Ovary (tissue), 9 donors: ENCODE data around the gene CCR4. TPM values are rescaled to one million over a fixed set of nuclear protein-coding genes. Genes with fewer than 3 reads are reported as not detected.
"Not testable (repeated sequence)": the region's sequence is repeated elsewhere in the genome, so short reads cannot be mapped to it uniquely, and the experiment has no call there.

ENCODE experiments used
- DNase-seq, 5 donors: peaks; one replicate each; pipeline ENCODE4 v3.0.0-alpha.2; 2019 to 2020
- H3K27ac ChIP-seq, 2 donors: fragments of 200-600 bp; one replicate each; pipeline versions ENCODE4 v1.5.1 to v1.8.0; 2019 to 2022
- H3K27me3 ChIP-seq: fragments of 200-600 bp; one replicate; pipeline ENCODE4 v1.8.0; 2022
- H3K36me3 ChIP-seq: fragments of 200-600 bp; sonication (generic); one replicate; pipeline ENCODE4 v1.5.1; 2019
- H3K4me1 ChIP-seq: one replicate; pipeline ENCODE4 v1.8.1; 2013; ENCODE audit warnings: mild to moderate bottlenecking, moderate library complexity; ENCODE audit not compliant: insufficient read depth
- H3K4me3 ChIP-seq: fragments of 200-600 bp; sonication (generic); one replicate; pipeline ENCODE4 v1.5.1; 2017
- H3K9me3 ChIP-seq, 2 donors: fragments of 200-600 bp in 1 of 2; sonication (generic) in 1 of 2; one replicate each; pipeline versions ENCODE4 v1.5.1 to v1.8.1; 2013 to 2019; ENCODE audit warnings: mild to moderate bottlenecking in 1 of 2, moderate library complexity in 1 of 2
- EP300 ChIP-seq: sonication (generic); formaldehyde crosslinking; IDR thresholded peaks from one replicate; pipeline ENCODE4 v1.6.1; 2017; ENCODE audit warnings: antibody characterized with exemption
- POLR2A ChIP-seq: fragments of 450-650 bp; IDR thresholded peaks from one replicate; pipeline ENCODE4 v1.6.1; 2017; ENCODE audit warnings: antibody characterized with exemption, mild to moderate bottlenecking, moderate library complexity
- WGBS, 3 donors: extraction: QIAGEN DNeasy Blood & Tissue Kit in 1 of 3; methylation state at CpG; one replicate each; pipeline versions ENCODE4 v1.1.5 to v1.1.7; 2013 to 2017; 5-methylcytosine and 5-hydroxymethylcytosine counted together
- intact Hi-C, 4 donors: fragments of 100-400 bp; cut with DNase I; formaldehyde crosslinking; loops; one replicate each; pipeline versions ENCODE4 v1.11.0 to v1.15.1; 2022 to 2023
- polyA plus RNA-seq, 2 donors: library from polyadenylated mRNA; stranded (reverse); fragments of 200-250 nt in 1 of 2; fragments of 350-450 nt in 1 of 2; fragmentation: Illumina TruSeq in 1 of 2; extraction: RNeasy Lipid Tissue Mini Kit (QIAGEN cat#74804) in 1 of 2; gene quantifications; one replicate each; pipeline ENCODE4 v1.2.3, GENCODE V29; 2013 to 2014
- total RNA-seq, 7 donors: library from RNA; depleted of rRNA in 2 of 7; stranded (reverse); fragments of >200 nt in 2 of 7; fragmentation: NEBNext Ultra II Directional in 3 of 7; extraction: Animal tissue kit (Norgen Biotek cat#: 25700) in 3 of 7; gene quantifications; one replicate each; pipeline versions ENCODE4 v1.1.0 to v1.2.4, GENCODE V29; 2016 to 2023
- TF ChIP-seq, protein P1 (sequence below), 3 donors: fragments of 450-650 bp in 2 of 3; fragments of 200-600 bp in 1 of 3; IDR thresholded peaks; one replicate each; pipeline versions ENCODE4 v1.5.1 to v1.8.0; 2016 to 2022; ENCODE audit warnings: antibody characterized with exemption in 3 of 3, mild to moderate bottlenecking in 1 of 3
- donor health status: DM: no; HTN: no; CAD: no; lungs with moderate emphysema.
- donor health status: DM: no; HTN: no; CAD: no.
- donor health status: Bipolar disorder and iron deficiency.
- donor health status: DM: yes; HTN: yes; CAD: no.
- donor health status: DM: no; HTN: no; CAD: no.
- donor health status: DM: yes; HTN: yes; CAD: no.

Gene CCR4
- total and polyA plus RNA-seq, 9 donors = 0.02 to 0.45 (median 0.16) TPM; not detected in 3

DNA sequence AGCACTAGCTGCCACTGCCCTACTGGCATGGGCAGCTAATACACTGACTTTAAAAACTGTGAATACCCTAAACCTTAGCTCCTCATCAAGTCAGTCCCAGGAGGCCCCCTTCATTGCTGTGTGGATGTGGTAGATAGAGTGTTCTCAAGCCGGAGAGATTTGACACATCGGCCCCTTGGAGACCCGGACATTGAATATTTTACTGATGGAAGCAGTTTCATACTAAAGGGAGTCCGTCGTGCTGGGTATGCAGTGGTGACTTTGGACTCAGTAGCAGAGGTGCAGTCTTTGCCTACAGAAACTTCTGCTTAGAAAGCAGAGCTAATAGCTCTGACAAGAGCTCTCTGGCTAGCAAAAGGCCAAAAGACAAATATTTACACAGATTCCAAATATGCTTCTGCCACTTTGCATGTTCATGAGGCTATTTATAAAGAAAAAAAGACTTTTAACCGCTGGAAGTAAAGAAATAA, 17.5 kb downstream of the CCR4 start:
- no peak for DNase-seq
- Histone ChIP-seq H3K27me3 (no peaks in the 10 kb centered on the region), H3K4me1 (peaks cover 6% of the 10 kb centered on the region), H3K36me3 (no peaks in the 10 kb centered on the region), H3K9me3 (no peaks in the 10 kb centered on the region), H3K27ac (no peak overlapping the region), H3K4me3 (no peak overlapping the region)
- TF ChIP-seq EP300 = no peak
- TF ChIP-seq, protein P1, sequence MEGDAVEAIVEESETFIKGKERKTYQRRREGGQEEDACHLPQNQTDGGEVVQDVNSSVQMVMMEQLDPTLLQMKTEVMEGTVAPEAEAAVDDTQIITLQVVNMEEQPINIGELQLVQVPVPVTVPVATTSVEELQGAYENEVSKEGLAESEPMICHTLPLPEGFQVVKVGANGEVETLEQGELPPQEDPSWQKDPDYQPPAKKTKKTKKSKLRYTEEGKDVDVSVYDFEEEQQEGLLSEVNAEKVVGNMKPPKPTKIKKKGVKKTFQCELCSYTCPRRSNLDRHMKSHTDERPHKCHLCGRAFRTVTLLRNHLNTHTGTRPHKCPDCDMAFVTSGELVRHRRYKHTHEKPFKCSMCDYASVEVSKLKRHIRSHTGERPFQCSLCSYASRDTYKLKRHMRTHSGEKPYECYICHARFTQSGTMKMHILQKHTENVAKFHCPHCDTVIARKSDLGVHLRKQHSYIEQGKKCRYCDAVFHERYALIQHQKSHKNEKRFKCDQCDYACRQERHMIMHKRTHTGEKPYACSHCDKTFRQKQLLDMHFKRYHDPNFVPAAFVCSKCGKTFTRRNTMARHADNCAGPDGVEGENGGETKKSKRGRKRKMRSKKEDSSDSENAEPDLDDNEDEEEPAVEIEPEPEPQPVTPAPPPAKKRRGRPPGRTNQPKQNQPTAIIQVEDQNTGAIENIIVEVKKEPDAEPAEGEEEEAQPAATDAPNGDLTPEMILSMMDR (IDR thresholded peaks at IDR 0.05) = no peak
- intact Hi-C loops = no loop called here
- 88 to 93% (median 92%) methylated on average over 6 of the region's 6 CpGs for WGBS, 3 donors

DNA sequence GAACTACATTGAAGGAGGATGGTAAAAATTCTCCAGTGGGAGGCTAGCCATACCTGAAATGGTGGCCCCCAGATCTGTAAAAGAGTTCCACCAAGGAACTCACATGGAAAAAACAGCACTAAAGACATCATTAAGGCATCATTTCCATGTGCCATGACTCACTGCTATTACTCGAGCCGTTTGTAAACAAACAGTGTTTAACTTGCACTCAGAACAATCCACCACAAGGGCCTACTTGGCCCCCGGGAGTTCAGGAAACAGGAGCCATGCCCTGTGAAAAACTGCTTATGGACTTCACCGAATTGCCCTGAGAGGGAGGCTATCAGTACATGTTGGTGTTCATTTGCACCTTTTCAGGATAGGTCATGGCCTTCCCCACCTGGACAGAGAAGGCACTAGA, 18.2 kb downstream of the CCR4 start:
- H3K27ac ChIP-seq = no peak overlapping the region
- peaks cover 6% of the 10 kb centered on the region for H3K4me1 ChIP-seq
- no peak for DNase-seq
- H3K36me3 ChIP-seq = no peaks in the 10 kb centered on the region
- no peak overlapping the region for H3K4me3 ChIP-seq
- no peaks in the 10 kb centered on the region for H3K27me3 ChIP-seq
- 85 to 93% (median 90%) methylated on average over 4 of the region's 4 CpGs for WGBS, 3 donors
- intact Hi-C loops = no loop called here
- TF ChIP-seq, protein P1 (IDR thresholded peaks at IDR 0.05) = no peak
- TF ChIP-seq EP300 = no peak
- TF ChIP-seq POLR2A = no peak
- no peaks in the 10 kb centered on the region for H3K9me3 ChIP-seq

DNA sequence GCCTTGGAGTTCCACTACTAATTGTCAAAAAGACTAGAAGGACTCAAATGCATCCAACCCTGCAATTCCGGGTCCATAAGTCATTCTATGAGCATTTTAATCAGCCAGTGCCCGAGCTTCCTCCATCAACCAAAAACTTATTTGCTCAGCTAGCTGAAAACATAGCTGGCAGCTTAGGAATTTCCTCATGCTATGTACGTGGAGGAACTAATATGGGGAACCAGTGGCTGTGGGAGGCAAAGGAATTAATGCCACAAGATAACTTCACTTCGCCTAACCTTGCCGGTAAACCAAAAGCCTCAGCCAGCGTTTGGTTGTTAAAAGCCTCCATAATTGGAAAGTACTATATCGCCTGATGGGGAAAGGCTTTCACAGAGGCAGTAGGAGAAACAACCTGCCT, 19.8 kb downstream of the CCR4 start:
- H3K27me3 ChIP-seq, H3K4me3 ChIP-seq, H3K36me3 ChIP-seq, intact Hi-C loops, H3K9me3 ChIP-seq, H3K27ac ChIP-seq, DNase-seq, H3K4me1 ChIP-seq: not testable (repeated sequence)
- 89 to 94% (median 93%) methylated on average over 7 of the region's 7 CpGs for WGBS, 3 donors

DNA sequence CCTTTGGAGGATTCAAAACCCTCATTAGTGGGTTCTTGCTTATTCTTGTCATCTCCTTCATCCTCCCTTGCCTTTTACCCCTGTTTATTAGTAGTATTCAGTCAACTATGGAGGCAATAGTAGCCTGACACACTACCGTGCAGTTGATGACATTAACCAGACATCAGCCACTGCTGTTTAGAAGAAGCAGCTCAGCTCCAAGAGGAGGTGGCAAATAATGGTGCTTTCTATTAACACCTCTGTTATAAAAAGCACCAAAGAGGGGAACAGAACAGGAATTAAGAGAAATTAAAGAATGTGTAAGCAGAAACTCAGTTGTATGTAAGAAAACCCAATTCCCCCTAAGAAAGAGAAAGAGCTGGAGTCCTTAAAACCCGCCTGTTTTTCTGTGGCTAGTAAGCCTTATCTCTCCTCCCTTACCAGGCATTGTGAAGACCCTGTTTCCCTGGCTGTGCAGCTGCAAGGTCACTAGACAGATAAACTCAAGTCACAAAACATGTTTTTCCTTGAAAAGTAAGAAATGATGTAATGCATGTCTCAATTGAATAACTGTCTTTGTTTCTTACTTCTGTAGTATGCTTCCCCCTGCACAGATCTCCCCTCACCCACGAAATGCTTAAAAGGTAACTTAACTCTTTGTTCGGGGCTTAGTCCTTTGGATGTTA, 21.2 kb downstream of the CCR4 start:
- TF ChIP-seq, protein P1 (IDR thresholded peaks at IDR 0.05) = no peak
- TF ChIP-seq EP300 (no peak), POLR2A (no peak)

DNA sequence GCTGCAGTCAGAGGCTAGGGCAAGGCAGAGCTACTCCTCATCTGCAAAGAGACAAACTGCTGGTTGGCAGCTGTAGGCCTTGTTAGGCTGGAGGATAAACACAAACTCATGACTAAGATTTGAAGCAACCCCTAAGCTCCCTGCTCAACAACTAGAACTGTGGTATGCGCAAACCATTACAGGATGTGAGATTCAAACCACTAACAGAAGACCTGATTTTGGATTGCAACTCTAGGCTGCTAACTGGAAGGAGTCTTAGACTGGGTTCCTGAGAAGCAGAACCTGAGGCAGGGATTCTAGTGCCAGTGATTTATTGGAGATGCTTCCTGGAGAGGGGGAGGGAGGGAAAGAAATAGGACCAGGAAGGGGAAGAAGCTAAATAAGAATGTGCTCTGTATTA, 22.5 kb downstream of the CCR4 start:
- Histone ChIP-seq H3K27me3 (no peaks in the 10 kb centered on the region), H3K9me3 (no peaks in the 10 kb centered on the region), H3K27ac (no peak overlapping the region), H3K4me3 (no peak overlapping the region), H3K36me3 (no peaks in the 10 kb centered on the region), H3K4me1 (peaks cover 6% of the 10 kb centered on the region)
- DNase-seq = no peak
- TF ChIP-seq, protein P1 (IDR thresholded peaks at IDR 0.05) = no peak
- TF ChIP-seq POLR2A (no peak), EP300 (no peak)
- WGBS, 3 donors = 82 to 100% (median 87%) methylated on average over 1 of the region's 1 CpG
- intact Hi-C loops = no loop called here

More for the DNA sequence above, 21.2 kb downstream of the CCR4 start:
- Histone ChIP-seq H3K9me3 (no peaks in the 10 kb centered on the region), H3K4me1 (peaks cover 6% of the 10 kb centered on the region), H3K27ac (peak overlapping the region in 1 of 2 donors; percentile 19), H3K4me3 (no peak overlapping the region), H3K27me3 (no peaks in the 10 kb centered on the region), H3K36me3 (no peaks in the 10 kb centered on the region)
- DNase-seq = no peak
- WGBS, 3 donors = 40 to 47% (median 47%) methylated on average over 4 of the region's 4 CpGs
- intact Hi-C loops = no loop called here
